HG03066 (cell line): ENCODE measurements around the gene NEK7.
"Not testable (repeated sequence)": the region's sequence is repeated elsewhere in the genome, so short reads cannot be mapped to it uniquely, and the experiment has no call there.

ENCODE experiments used
- ATAC-seq: cut with Tn5 transposase; IDR thresholded peaks from one replicate; pipeline ENCODE4 v1.9.1; 2021; ENCODE audit warnings: low read depth; ENCODE audit not compliant: unreplicated experiment

Gene NEK7

GRCh38 chr1:198276241-198276640 is 119.4 kb downstream of the NEK7 start:
- no peak for ATAC-seq

- no peak for ATAC-seq
Measured at GRCh38 chr1:198278943-198279342, 122.1 kb downstream of the NEK7 start.

GRCh38 chr1:198280080-198280479 is 123.3 kb downstream of the NEK7 start:
- ATAC-seq: no peak

GRCh38 chr1:198281911-198282310 is 125.1 kb downstream of the NEK7 start:
- no peak for ATAC-seq

GRCh38 chr1:198283222-198283621 is 126.4 kb downstream of the NEK7 start:
- no peak for ATAC-seq

- no peak for ATAC-seq
Measured at GRCh38 chr1:198287916-198288315, 131.1 kb downstream of the NEK7 start.

- no peak for ATAC-seq
Measured at GRCh38 chr1:198290089-198290683, 133.4 kb downstream of the NEK7 start.

- no peak for ATAC-seq
Measured at GRCh38 chr1:198291036-198291435, 134.2 kb downstream of the NEK7 start.

- ATAC-seq: no peak
Measured at GRCh38 chr1:198291924-198292323, 135.1 kb downstream of the NEK7 start.

- ATAC-seq: no peak
Measured at GRCh38 chr1:198295225-198295624, 138.4 kb downstream of the NEK7 start.

- ATAC-seq: no peak
Measured at GRCh38 chr1:198295971-198296370, 139.2 kb downstream of the NEK7 start.

GRCh38 chr1:198297281-198297680 is 140.5 kb downstream of the NEK7 start:
- ATAC-seq: no peak

GRCh38 chr1:198298640-198299039 is 141.8 kb downstream of the NEK7 start:
- no peak for ATAC-seq

- no peak for ATAC-seq
Measured at GRCh38 chr1:198300451-198300850, 143.7 kb downstream of the NEK7 start.

GRCh38 chr1:198304431-198304830 is 147.6 kb downstream of the NEK7 start:
- ATAC-seq: no peak

GRCh38 chr1:198314817-198315216 is 158.0 kb downstream of the NEK7 start:
- not testable (repeated sequence) for ATAC-seq

- not testable (repeated sequence) for ATAC-seq
Measured at GRCh38 chr1:198315331-198315730, 158.5 kb downstream of the NEK7 start.

GRCh38 chr1:198316546-198317100 is 159.8 kb downstream of the NEK7 start:
- ATAC-seq: no peak

GRCh38 chr1:198318085-198318484 is 161.3 kb downstream of the NEK7 start:
- ATAC-seq: no peak

- ATAC-seq: no peak
Measured at GRCh38 chr1:198320759-198321158, 164.0 kb downstream of the NEK7 start.

- no peak for ATAC-seq
Measured at GRCh38 chr1:198326232-198326631, 169.4 kb downstream of the NEK7 start.

- ATAC-seq: no peak
Measured at GRCh38 chr1:198326915-198327314, 170.1 kb downstream of the NEK7 start.
